GM19468 (cell line): ENCODE results near the gene CFDP1.
A peak's percentile ranks its signal among the peaks of the same experiment; 100 is the strongest.

ENCODE experiments used
- ATAC-seq: cut with Tn5 transposase; IDR thresholded peaks from one replicate; pipeline ENCODE4 v1.9.1; 2021; ENCODE audit warnings: mild to moderate bottlenecking, moderate library complexity, moderate number of reproducible peaks; ENCODE audit not compliant: unreplicated experiment; ENCODE audit errors: extremely low read depth

CFDP1 gene

GRCh38 chr16:75432828-75433731 is at the start of gene CFDP1:
CFDP1 (minus strand) TSS chr16:75433503; CDS start chr16:75433352, 151 bp downstream.
- peak; percentile 94 for ATAC-seq

- ATAC-seq = no peak
Measured at GRCh38 chr16:75482434-75483205, 49.3 kb upstream of the CFDP1 start.

- ATAC-seq = no peak
Measured at GRCh38 chr16:75481475-75481874, 48.2 kb upstream of the CFDP1 start.

GRCh38 chr16:75479421-75479990 is 46.2 kb upstream of the CFDP1 start:
- no peak for ATAC-seq

- no peak for ATAC-seq
Measured at GRCh38 chr16:75478480-75479345, 45.4 kb upstream of the CFDP1 start.

GRCh38 chr16:75477680-75478473 is 44.6 kb upstream of the CFDP1 start:
- ATAC-seq = no peak

GRCh38 chr16:75476817-75477216 is 43.5 kb upstream of the CFDP1 start:
- no peak for ATAC-seq

GRCh38 chr16:75475420-75475847 is 42.1 kb upstream of the CFDP1 start:
- ATAC-seq = no peak

GRCh38 chr16:75472908-75473877 is 39.9 kb upstream of the CFDP1 start:
- ATAC-seq = no peak

- ATAC-seq = no peak
Measured at GRCh38 chr16:75471723-75472633, 38.7 kb upstream of the CFDP1 start.

- ATAC-seq = no peak
Measured at GRCh38 chr16:75466760-75467159, 33.5 kb upstream of the CFDP1 start.

- ATAC-seq = peak; percentile 92
Measured at GRCh38 chr16:75464122-75464918, 31.0 kb upstream of the CFDP1 start, which contains the start of gene TMEM170A. TMEM170A (minus strand) TSS chr16:75464689; CDS start chr16:75464600, 89 bp downstream.

GRCh38 chr16:75463389-75464121 is 30.3 kb upstream of the CFDP1 start:
- ATAC-seq = peak; percentile 4

GRCh38 chr16:75462806-75463205 is 29.5 kb upstream of the CFDP1 start:
- no peak for ATAC-seq

GRCh38 chr16:75461575-75461974 is 28.3 kb upstream of the CFDP1 start:
- ATAC-seq = no peak
